Panc1 (cell line): Measurements from ENCODE around the gene ANKRD13D. TPM values are rescaled to one million over a fixed set of nuclear protein-coding genes. Genes with fewer than 3 reads are reported as not detected.

Source experiments
- ATAC-seq: fragments of 200-7000 bp; cut with Tn5 transposase; 2 replicates; pipeline ENCODE4 v1.9.1; 2020; ENCODE audit warnings: mild to moderate bottlenecking, moderate library complexity
- BruUV-seq: library from RNA; stranded (reverse); fragments of 400-500 nt; replicated peaks from 2 replicates; lab custom pipeline; 2021; lab: Mats Ljungman, UMichigan
- CTCF ChIA-PET: fragments of 300-600 bp; sonication (Branson Sonifier 250); formaldehyde crosslinking; loops from one replicate; lab custom pipeline; 2022; ENCODE audit warnings: antibody characterized with exemption; lab: Charles Lee
- POLR2A ChIA-PET: fragments of 300-600 bp; sonication (Branson Sonifier 250); formaldehyde crosslinking; loops from one replicate; lab custom pipeline; 2022; ENCODE audit warnings: antibody characterized with exemption; lab: Charles Lee
- DNase-seq: peaks from one replicate; pipeline ENCODE4 v3.0.0-alpha.2; 2010; ENCODE audit warnings: low read depth, low spot score
- H3K27ac ChIP-seq: 2 replicates; pipeline ENCODE4 v1.5.1; 2011; ENCODE audit warnings: mild to moderate bottlenecking, low read length, inconsistent platforms
- H3K27me3 ChIP-seq: fragments of 200-500 bp; sonication (Bioruptor generic); 2 replicates; pipeline ENCODE4 v1.6.0; 2014; ENCODE audit warnings: low read length, inconsistent platforms; ENCODE audit not compliant: control insufficient read depth, insufficient read depth
- H3K36me3 ChIP-seq: fragments of 200-500 bp; sonication (Bioruptor generic); 2 replicates; pipeline ENCODE4 v1.5.1; 2014; ENCODE audit warnings: inconsistent platforms, mild to moderate bottlenecking, low read length, moderate library complexity; ENCODE audit not compliant: control insufficient read depth, insufficient read depth
- H3K4me1 ChIP-seq: 2 replicates; pipeline ENCODE4 v1.5.1; 2011; ENCODE audit warnings: inconsistent platforms, mild to moderate bottlenecking, low read length, moderate library complexity; ENCODE audit not compliant: control insufficient read depth, insufficient read depth
- H3K4me3 ChIP-seq, 2 experiments: 2 replicates each; pipeline ENCODE4 v1.5.1; 2011 to 2012; ENCODE audit warnings: low read depth in 2 of 2, low read length in 2 of 2, mild to moderate bottlenecking in 2 of 2, inconsistent platforms in 1 of 2, moderate library complexity in 1 of 2
- H3K9me3 ChIP-seq: fragments of 200-500 bp; sonication (Bioruptor generic); 2 replicates; pipeline ENCODE4 v1.5.1; 2014; ENCODE audit warnings: low read depth, mild to moderate bottlenecking, inconsistent platforms, low read length, moderate library complexity; ENCODE audit not compliant: control insufficient read depth, insufficient read depth
- CTCF ChIP-seq: fragments of 450-650 bp; IDR thresholded peaks from 2 replicates; pipeline ENCODE4 v1.5.1; 2017; ENCODE audit warnings: mild to moderate bottlenecking
- POLR2AphosphoS5 ChIP-seq: IDR thresholded peaks from 2 replicates; pipeline ENCODE4 v1.6.1; 2012; ENCODE audit warnings: mild to moderate bottlenecking, low read depth, low read length, moderate library complexity
- REST ChIP-seq, 2 experiments: IDR thresholded peaks; 2 replicates each; pipeline ENCODE4 v1.6.1; 2011 to 2012; ENCODE audit warnings: low read depth in 2 of 2, control low read depth in 1 of 2, low read length in 1 of 2, mild to moderate bottlenecking in 1 of 2, moderate library complexity in 1 of 2; ENCODE audit not compliant: insufficient read depth in 1 of 2
- SIN3A ChIP-seq: IDR thresholded peaks from 2 replicates; pipeline ENCODE4 v1.6.1; 2012; ENCODE audit warnings: low read depth, mild to moderate bottlenecking, low read length, moderate library complexity, borderline replicate concordance; ENCODE audit not compliant: insufficient read depth
- TCF7L2 ChIP-seq: IDR thresholded peaks from 2 replicates; pipeline ENCODE4 v1.6.1; 2011; ENCODE audit warnings: mild to moderate bottlenecking, low read depth, low read length, inconsistent platforms
- in situ Hi-C: cut with HindIII; loops from 2 replicates; pipeline ENCODE4 v1.10.0; 2016; ENCODE audit warnings: low sequenced_read_pairs, low pct_unique_long_range_greater_than_20kb
- intact Hi-C: fragments of 100-400 bp; cut with micrococcal nuclease; formaldehyde crosslinking; loops from one replicate; pipeline ENCODE4 v1.10.0; 2022; ENCODE audit not compliant: unreplicated experiment
- total RNA-seq: library from RNA; stranded (reverse); gene quantifications from one replicate; pipeline ENCODE4 v1.2.1, GENCODE V29; 2021; ENCODE audit not compliant: unreplicated experiment

The ANKRD13D gene
- total RNA-seq, 1 experiment from 2014 or later, result 76.5 TPM

- POLR2A ChIA-PET, result no interaction called here
- CTCF ChIA-PET, result no interaction called here
These were observed 34.3 kb upstream of the ANKRD13D start for GRCh38 chr11:67254798-67255197.

GRCh38 chr11:67255353-67255752 lies 33.8 kb upstream of the ANKRD13D start:
- POLR2A ChIA-PET, result no interaction called here
- in situ Hi-C loops, result no loop called here
- intact Hi-C loops, result no loop called here
- no TSS peak for BruUV-seq
- H3K36me3 ChIP-seq, result peaks cover 44% of the 10 kb centered on the region
- ATAC-seq (no peak), DNase-seq (no peak)
- H3K4me3 ChIP-seq, result no peak overlapping the region
- CTCF ChIA-PET, result no interaction called here
- no peak for TF ChIP-seq POLR2AphosphoS5
- TF ChIP-seq SIN3A, result no peak
- no peak for TF ChIP-seq CTCF
- TF ChIP-seq TCF7L2, result no peak
- no peak for TF ChIP-seq REST (IDR thresholded peaks at IDR 0.05; ENCODE audit: insufficient read depth in 1 of 2, low read depth in 2 of 2, low read length in 1 of 2)
- no peak overlapping the region for H3K27ac ChIP-seq
- H3K4me1 ChIP-seq, result no peaks in the 10 kb centered on the region
- no peaks in the 10 kb centered on the region for H3K27me3 ChIP-seq
- H3K9me3 ChIP-seq, result no peaks in the 10 kb centered on the region

More at GRCh38 chr11:67254798-67255197, 34.3 kb upstream of the ANKRD13D start:
- in situ Hi-C loops (no loop called here), intact Hi-C loops (no loop called here)
- ATAC-seq, result no peak
- H3K9me3 ChIP-seq, result no peaks in the 10 kb centered on the region
- no peak overlapping the region for H3K4me3 ChIP-seq
- H3K4me1 ChIP-seq, result no peaks in the 10 kb centered on the region
- no peak for TF ChIP-seq TCF7L2
- DNase-seq, result no peak
- peaks cover 48% of the 10 kb centered on the region for H3K36me3 ChIP-seq
- no peaks in the 10 kb centered on the region for H3K27me3 ChIP-seq
- no peak overlapping the region for H3K27ac ChIP-seq
- no TSS peak for BruUV-seq

- ChIA-PET POLR2A (no interaction called here), CTCF (no interaction called here)
- H3K27ac ChIP-seq, result no peak overlapping the region
- H3K27me3 ChIP-seq, result no peaks in the 10 kb centered on the region
- no peak overlapping the region for H3K4me3 ChIP-seq
- ATAC-seq, result no peak
- H3K9me3 ChIP-seq, result no peaks in the 10 kb centered on the region
- peaks cover 40% of the 10 kb centered on the region for H3K36me3 ChIP-seq
- intact Hi-C loops, result no loop called here
- no peak for DNase-seq
- no peaks in the 10 kb centered on the region for H3K4me1 ChIP-seq
- no peak for TF ChIP-seq TCF7L2
- no peak for TF ChIP-seq SIN3A
- no peak for TF ChIP-seq CTCF
- TF ChIP-seq POLR2AphosphoS5, result no peak
- no peak for TF ChIP-seq REST (IDR thresholded peaks at IDR 0.05; ENCODE audit: insufficient read depth in 1 of 2, low read depth in 2 of 2, low read length in 1 of 2)
- no TSS peak for BruUV-seq
- in situ Hi-C loops, result no loop called here
These were observed 33.2 kb upstream of the ANKRD13D start for GRCh38 chr11:67255864-67256263.
